PC-3 (cell line): ENCODE measurements around the gene PIGC. TPM values are rescaled to one million over a fixed set of nuclear protein-coding genes. Genes with fewer than 3 reads are reported as not detected.
A peak's percentile ranks its signal among the peaks of the same experiment; 100 is the strongest.

Experiments used
- ATAC-seq: fragments of 200-7000 bp; cut with Tn5 transposase; 2 replicates; pipeline ENCODE4 v1.9.1; 2020; ENCODE audit warnings: mild to moderate bottlenecking, moderate library complexity
- BruUV-seq: library from RNA; stranded (reverse); fragments of 400-500 nt; replicated peaks from 2 replicates; lab custom pipeline; 2021; lab: Mats Ljungman, UMichigan
- CTCF ChIA-PET: fragments of 300-600 bp; sonication (Branson Sonifier 250); formaldehyde crosslinking; loops from one replicate; lab custom pipeline; 2022; ENCODE audit warnings: antibody characterized with exemption; lab: Charles Lee
- POLR2A ChIA-PET: fragments of 300-600 bp; sonication (Branson Sonifier 250); formaldehyde crosslinking; loops from one replicate; lab custom pipeline; 2022; ENCODE audit warnings: antibody characterized with exemption; ENCODE audit not compliant: unreplicated experiment; lab: Charles Lee
- DNase-seq: peaks from one replicate; pipeline ENCODE4 v3.0.0-alpha.2; 2015
- H2AFZ ChIP-seq: fragments of 300-600 bp; sonication (generic); 2 replicates; pipeline ENCODE4 v1.6.0; 2016; ENCODE audit warnings: antibody characterized with exemption, low read length
- H3F3A ChIP-seq: fragments of 300-600 bp; sonication (generic); one replicate; pipeline ENCODE4 v1.6.0; 2017; ENCODE audit warnings: antibody characterized with exemption, low read length, control low read depth, mild to moderate bottlenecking; ENCODE audit not compliant: unreplicated experiment
- H3K27ac ChIP-seq: fragments of 300-600 bp; sonication (generic); 2 replicates; pipeline ENCODE4 v1.5.1; 2016; ENCODE audit warnings: mild to moderate bottlenecking, low read length
- H3K27me3 ChIP-seq: fragments of 300-600 bp; sonication (generic); 2 replicates; pipeline ENCODE4 v1.6.1; 2016; ENCODE audit warnings: low read length, mixed read lengths
- H3K36me3 ChIP-seq: fragments of 300-600 bp; sonication (generic); 2 replicates; pipeline ENCODE4 v1.6.1; 2016; ENCODE audit warnings: low read depth, mixed run types, low read length, mixed read lengths
- H3K4me1 ChIP-seq: fragments of 300-600 bp; sonication (generic); 2 replicates; pipeline ENCODE4 v1.5.1; 2016; ENCODE audit warnings: low read length; ENCODE audit not compliant: insufficient read depth
- H3K4me2 ChIP-seq: fragments of 300-600 bp; sonication (generic); 2 replicates; pipeline ENCODE4 v1.6.0; 2016; ENCODE audit warnings: low read length
- H3K4me3 ChIP-seq: fragments of 300-600 bp; sonication (generic); 2 replicates; pipeline ENCODE4 v1.5.1; 2016; ENCODE audit warnings: mild to moderate bottlenecking, low read length, mixed read lengths
- H3K79me2 ChIP-seq: fragments of 300-600 bp; sonication (generic); 2 replicates; pipeline ENCODE4 v1.6.1; 2017; ENCODE audit warnings: low read length, mixed read lengths
- H3K9ac ChIP-seq: fragments of 300-600 bp; sonication (generic); 2 replicates; pipeline ENCODE4 v1.6.0; 2016; ENCODE audit warnings: mild to moderate bottlenecking, low read length
- H3K9me2 ChIP-seq: fragments of 300-600 bp; sonication (generic); replicated peaks from 2 replicates; pipeline ENCODE4 v1.6.1; 2016; ENCODE audit warnings: mixed run types, low read length, mixed read lengths
- H3K9me3 ChIP-seq: fragments of 300-600 bp; sonication (generic); 2 replicates; pipeline ENCODE4 v1.6.1; 2016; ENCODE audit warnings: low read length, mixed read lengths
- H4K20me1 ChIP-seq: fragments of 300-600 bp; sonication (generic); 2 replicates; pipeline ENCODE4 v1.6.1; 2016; ENCODE audit warnings: low read length, mixed read lengths
- EZH2 ChIP-seq: fragments of 300-600 bp; sonication (generic); IDR thresholded peaks from one replicate; pipeline ENCODE4 v1.6.1; 2017; ENCODE audit warnings: antibody characterized with exemption, mild to moderate bottlenecking, low read length; ENCODE audit not compliant: unreplicated experiment
- EZH2phosphoT487 ChIP-seq: fragments of 300-600 bp; sonication (generic); IDR thresholded peaks from 2 replicates; pipeline ENCODE4 v1.6.1; 2018; ENCODE audit warnings: mild to moderate bottlenecking, antibody characterized with exemption, low read length, borderline replicate concordance
- intact Hi-C: fragments of 100-400 bp; cut with micrococcal nuclease; formaldehyde crosslinking; loops from 2 replicates; pipeline ENCODE4 v1.9.0; 2023
- total RNA-seq: library from RNA; depleted of rRNA; stranded (reverse); fragments of >200 nt; gene quantifications from 2 replicates; pipeline ENCODE4 v1.2.3, GENCODE V29; 2014
- TF ChIP-seq, protein P1 (sequence below): fragments of 300-600 bp; sonication (generic); conservative IDR thresholded peaks from 2 replicates; pipeline ENCODE4 v1.5.1; 2017; ENCODE audit warnings: antibody characterized with exemption, low read depth, mild to moderate bottlenecking, low read length

The PIGC gene
- total RNA-seq, 1 experiment from 2014 or later, result 70.5 TPM

- H3K27me3 ChIP-seq, result no peaks in the 10 kb centered on the region
- H3K4me1 ChIP-seq, result peaks cover 35% of the 10 kb centered on the region
- TF ChIP-seq, protein P1, sequence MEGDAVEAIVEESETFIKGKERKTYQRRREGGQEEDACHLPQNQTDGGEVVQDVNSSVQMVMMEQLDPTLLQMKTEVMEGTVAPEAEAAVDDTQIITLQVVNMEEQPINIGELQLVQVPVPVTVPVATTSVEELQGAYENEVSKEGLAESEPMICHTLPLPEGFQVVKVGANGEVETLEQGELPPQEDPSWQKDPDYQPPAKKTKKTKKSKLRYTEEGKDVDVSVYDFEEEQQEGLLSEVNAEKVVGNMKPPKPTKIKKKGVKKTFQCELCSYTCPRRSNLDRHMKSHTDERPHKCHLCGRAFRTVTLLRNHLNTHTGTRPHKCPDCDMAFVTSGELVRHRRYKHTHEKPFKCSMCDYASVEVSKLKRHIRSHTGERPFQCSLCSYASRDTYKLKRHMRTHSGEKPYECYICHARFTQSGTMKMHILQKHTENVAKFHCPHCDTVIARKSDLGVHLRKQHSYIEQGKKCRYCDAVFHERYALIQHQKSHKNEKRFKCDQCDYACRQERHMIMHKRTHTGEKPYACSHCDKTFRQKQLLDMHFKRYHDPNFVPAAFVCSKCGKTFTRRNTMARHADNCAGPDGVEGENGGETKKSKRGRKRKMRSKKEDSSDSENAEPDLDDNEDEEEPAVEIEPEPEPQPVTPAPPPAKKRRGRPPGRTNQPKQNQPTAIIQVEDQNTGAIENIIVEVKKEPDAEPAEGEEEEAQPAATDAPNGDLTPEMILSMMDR, result no peak
- no peak for TF ChIP-seq EZH2
- TF ChIP-seq EZH2phosphoT487, result no peak
- BruUV-seq, result no TSS peak
- intact Hi-C loops, result loop anchor here (1.0 to 2.0 kb wide), 3 partner anchors 29 to 49 kb away; no protein-coding TSS in a partner anchor
- peak overlapping the region; percentile 6 for H3K4me2 ChIP-seq
- ATAC-seq (peak; percentile 74), DNase-seq (peak; percentile 79)
- ChIA-PET POLR2A (no interaction called here), CTCF (no interaction called here)
- no peaks in the 10 kb centered on the region for H4K20me1 ChIP-seq
- H3K36me3 ChIP-seq, result no peaks in the 10 kb centered on the region
- H3K9me3 ChIP-seq, result no peaks in the 10 kb centered on the region
- no peak overlapping the region for H3K9ac ChIP-seq
- no peak overlapping the region for H2AFZ ChIP-seq
- H3K4me3 ChIP-seq, result no peak overlapping the region
- peaks cover 8% of the 10 kb centered on the region for H3F3A ChIP-seq
- no peaks in the 10 kb centered on the region for H3K79me2 ChIP-seq
- H3K9me2 ChIP-seq, result no peaks in the 10 kb centered on the region
- H3K27ac ChIP-seq, result 0 out of 2 replicates have a peak overlapping the region, but pooled peaks have one; percentile 0
Observed at GRCh38 chr1:172483448-172483847, 39.6 kb upstream of the PIGC start.

DNA sequence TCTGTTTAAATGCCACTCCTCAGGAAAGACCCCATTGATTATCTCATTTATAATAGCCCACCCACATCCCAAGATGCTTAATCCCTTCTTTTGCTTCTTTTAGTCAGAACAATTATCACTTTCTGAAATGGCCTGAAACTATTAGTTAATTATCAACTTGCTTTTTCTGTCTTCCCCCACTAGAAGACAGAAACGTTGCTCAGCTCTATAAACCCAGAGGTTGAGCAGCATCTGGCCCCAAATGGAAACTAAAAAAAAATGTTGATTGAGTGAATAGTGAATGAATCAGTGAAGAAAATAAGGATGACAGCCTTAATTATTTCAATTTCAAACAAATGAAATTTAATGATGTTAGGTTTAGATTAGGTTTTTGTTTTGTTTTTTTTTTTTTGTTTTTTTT, 38.2 kb upstream of the PIGC start:
- ATAC-seq, result no peak
- Histone ChIP-seq H3K9ac (no peak overlapping the region), H3K9me3 (no peaks in the 10 kb centered on the region), H3F3A (peaks cover 8% of the 10 kb centered on the region), H3K4me3 (no peak overlapping the region), H3K4me2 (no peak overlapping the region), H3K27me3 (no peaks in the 10 kb centered on the region), H3K79me2 (no peaks in the 10 kb centered on the region), H3K36me3 (no peaks in the 10 kb centered on the region), H3K27ac (no peak overlapping the region), H2AFZ (no peak overlapping the region), H3K4me1 (peaks cover 46% of the 10 kb centered on the region), H4K20me1 (no peaks in the 10 kb centered on the region), H3K9me2 (no peaks in the 10 kb centered on the region)
- peak; percentile 50 for DNase-seq
- ChIA-PET CTCF (no interaction called here), POLR2A (interaction anchor here (0.8 kb wide), 1 partner anchor 31 kb away, joined by 6 read pairs; no protein-coding TSS in a partner anchor)
- TF ChIP-seq EZH2 (no peak), EZH2phosphoT487 (no peak)
- TF ChIP-seq, protein P1, result no peak
- BruUV-seq, result no TSS peak
- intact Hi-C loops, result loop anchor here (2.0 kb wide), 1 partner anchor 31 kb away; no protein-coding TSS in a partner anchor

DNA sequence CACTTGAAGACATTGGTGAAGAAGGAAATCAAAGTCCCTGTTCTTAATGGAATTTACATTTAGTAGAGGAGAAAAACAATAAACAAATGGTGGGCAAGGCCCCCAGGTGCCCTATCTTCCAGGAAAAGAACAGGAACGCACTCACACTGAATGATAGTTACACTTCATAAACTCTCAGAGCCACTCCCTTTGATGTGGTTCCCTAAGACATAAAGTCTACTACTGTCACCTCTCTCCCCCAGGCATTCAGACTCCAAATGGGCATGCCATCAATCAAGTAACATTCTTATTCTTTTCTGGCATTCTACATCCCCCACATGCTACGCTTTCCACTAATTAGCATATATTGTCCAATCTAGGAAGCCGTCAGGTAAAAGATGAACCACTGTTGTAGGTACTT, 36.6 kb upstream of the PIGC start:
- Histone ChIP-seq H4K20me1 (no peaks in the 10 kb centered on the region), H3K27me3 (no peaks in the 10 kb centered on the region), H3K4me1 (peaks cover 63% of the 10 kb centered on the region), H3K27ac (no peak overlapping the region), H3K9me2 (no peaks in the 10 kb centered on the region), H3K9me3 (no peaks in the 10 kb centered on the region), H3F3A (peaks cover 8% of the 10 kb centered on the region), H3K36me3 (no peaks in the 10 kb centered on the region), H3K79me2 (no peaks in the 10 kb centered on the region), H3K4me3 (no peak overlapping the region), H3K4me2 (no peak overlapping the region), H2AFZ (no peak overlapping the region), H3K9ac (no peak overlapping the region)
- BruUV-seq, result no TSS peak
- DNase-seq (no peak), ATAC-seq (no peak)
- CTCF ChIA-PET, result interaction anchor here (0.8 kb wide), 1 partner anchor 29 kb away, joined by 3 read pairs; no protein-coding TSS in a partner anchor
- no peak for TF ChIP-seq EZH2
- TF ChIP-seq EZH2phosphoT487, result no peak
- TF ChIP-seq, protein P1, result no peak
- intact Hi-C loops, result no loop called here
- POLR2A ChIA-PET, result no interaction called here
